T-helper 2 cell (primary cell): ENCODE measurements around the gene FYN.

ENCODE experiments used
- DNase-seq, 5 experiments: peaks; one replicate each; pipeline versions ENCODE4 v3.0.0 to v3.0.0-alpha.2; 2012 to 2022

Gene FYN

DNA sequence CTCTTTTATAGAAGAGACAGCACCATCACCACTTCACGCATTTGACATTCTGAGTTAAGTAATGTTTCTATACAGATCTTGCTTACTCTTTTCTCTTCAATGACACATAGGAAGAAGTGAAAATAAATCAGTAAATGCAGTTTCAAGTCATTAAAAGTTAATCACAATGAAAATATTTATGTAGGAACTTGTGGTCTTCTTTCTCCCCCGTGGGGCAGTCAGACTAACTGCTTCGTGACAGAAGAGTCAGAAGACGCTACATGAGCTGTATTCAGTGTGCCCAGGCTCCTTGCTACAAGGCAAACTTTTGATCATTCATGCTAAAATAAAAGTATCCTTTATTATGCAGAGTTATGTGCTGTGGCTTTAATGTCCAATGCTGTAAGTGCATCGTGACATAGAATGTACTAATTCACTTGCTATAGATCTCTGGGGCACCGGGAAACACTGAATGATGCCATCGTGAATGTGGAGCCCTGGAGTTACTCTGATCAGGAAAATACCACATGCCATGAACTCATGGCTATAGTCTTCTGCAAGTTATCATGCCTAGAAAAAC lies 149.8 kb downstream of the FYN start:
- DNase-seq, result no peak

DNA sequence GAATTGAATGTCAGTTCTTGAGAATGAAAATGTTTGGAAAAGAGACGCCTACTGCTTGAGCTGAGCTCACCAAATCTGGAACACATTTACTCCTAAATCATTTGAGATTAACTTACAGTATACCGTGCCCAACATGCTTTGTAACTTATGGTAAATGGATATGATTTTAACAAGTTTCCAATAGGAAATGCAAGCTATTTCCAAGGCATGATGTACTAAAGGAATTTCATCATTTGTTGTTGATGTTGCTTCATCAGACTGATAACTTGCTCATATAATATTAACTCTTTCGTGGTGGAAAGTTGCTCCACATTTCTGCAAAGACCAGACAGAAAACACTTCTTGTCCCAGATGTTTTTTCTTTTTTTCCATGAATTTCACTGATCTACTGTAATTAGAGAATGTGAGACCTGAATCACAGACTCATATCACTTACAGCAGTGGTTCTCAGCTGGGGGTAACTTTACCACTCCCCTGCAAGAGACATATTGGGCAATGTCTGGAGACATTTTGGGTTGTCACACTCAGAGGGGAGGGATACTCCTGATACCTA lies 151.0 kb downstream of the FYN start:
- DNase-seq, result no peak

DNA sequence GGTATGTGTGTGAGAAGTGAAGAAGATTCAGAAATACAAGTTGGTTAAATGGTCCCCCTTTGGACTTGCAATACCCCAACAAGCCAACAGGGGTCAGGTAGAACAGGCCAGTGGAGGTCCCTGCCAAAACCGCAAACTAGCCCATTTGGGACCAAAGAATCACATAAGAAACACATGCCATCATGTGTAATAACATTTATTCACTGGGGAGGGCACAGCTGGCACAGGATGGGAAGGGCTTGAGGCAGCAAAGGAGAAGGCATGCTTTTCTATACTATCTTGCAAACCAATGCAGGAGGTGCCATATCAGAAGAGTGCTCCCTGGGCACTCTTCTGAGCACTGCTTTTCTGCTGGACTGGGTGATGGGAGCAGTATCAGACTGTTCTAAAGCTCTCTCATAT lies 151.5 kb downstream of the FYN start:
- DNase-seq, result peak in 4 of 5 experiments; percentile 21 to 56 (median 34)

DNA sequence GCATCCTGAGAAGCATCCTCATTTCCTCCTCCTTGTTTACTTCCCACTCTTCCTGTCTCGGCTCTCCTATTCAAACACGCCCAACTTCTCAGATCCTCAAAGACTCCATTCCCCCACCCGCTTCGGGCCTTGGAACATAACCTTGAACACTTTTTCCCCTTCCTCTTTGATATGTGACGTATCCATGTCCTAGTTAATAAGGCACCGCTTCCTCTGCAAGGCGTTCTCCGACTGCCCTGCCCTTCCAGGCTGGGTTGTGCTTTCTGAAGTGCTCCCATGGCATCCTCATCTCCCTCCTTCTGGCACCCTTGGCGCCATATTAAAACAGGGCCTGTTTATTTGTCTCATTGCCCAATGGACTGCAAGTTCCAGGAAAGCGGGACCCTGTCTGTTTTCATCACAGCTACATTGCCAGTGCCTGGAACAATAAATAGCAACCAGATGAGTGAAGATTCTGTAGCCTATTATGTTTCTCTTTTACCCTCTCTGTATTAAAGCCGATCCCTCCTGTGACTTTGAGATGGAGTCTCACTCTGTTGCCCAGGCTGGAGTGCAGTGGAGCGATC lies 152.2 kb downstream of the FYN start:
- DNase-seq, result no peak

DNA sequence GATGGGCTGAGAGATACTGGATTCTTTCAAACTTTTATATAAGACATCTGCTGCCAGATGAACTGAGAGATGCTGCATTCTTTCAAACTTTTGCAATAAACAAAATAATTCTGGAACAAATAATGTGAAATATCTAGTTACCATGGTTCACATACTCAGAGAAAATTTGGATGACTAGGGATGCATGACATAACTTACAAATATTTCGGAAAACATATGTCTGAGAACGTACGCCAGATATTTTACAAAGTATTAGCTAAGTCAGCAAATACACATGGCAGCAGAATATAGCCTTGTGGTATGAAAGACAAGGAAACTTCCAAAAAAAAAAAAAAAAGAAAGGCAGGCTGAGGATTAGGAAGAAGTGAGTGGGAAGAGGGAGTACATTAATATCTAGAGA lies 154.3 kb downstream of the FYN start:
- no peak for DNase-seq

DNA sequence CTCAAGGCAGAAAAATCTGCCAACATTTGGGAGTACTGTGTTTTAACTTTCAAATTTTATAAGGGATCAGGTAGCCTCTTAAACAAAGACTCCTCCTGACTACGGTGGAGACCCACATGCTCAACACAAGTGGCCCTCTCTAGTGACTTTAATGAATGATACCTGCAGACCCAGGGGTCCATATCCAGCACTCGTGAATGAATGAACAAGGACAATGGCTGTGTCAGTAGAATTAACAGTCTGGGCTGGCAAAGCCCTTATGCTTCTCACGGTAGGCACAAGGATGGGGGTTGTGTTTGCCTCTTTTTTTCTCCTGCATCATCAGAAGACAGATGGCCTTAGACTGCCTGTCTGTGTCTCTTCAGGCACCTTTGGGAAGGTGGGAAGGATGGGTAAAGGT lies 154.9 kb downstream of the FYN start:
- DNase-seq, result no peak

DNA sequence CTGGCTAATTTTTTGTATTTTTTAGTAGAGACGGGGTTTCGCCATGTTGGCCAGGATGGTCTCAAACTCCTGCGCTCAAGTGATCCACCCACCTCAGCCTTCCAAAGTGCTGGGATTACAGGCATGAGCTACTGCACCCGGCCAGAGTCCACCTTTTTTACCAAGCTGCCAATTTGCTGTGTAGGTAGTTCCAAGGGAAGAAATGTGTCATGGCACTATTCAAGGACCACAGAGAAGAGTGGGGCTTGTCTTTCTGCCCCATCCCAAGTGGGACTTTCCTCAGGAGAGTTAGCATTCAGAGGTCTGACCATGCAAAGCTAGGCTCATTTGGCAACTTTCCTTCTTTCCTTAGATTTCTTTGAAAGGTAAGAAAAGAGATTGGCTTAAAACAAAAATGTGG lies 155.6 kb downstream of the FYN start:
- no peak for DNase-seq

DNA sequence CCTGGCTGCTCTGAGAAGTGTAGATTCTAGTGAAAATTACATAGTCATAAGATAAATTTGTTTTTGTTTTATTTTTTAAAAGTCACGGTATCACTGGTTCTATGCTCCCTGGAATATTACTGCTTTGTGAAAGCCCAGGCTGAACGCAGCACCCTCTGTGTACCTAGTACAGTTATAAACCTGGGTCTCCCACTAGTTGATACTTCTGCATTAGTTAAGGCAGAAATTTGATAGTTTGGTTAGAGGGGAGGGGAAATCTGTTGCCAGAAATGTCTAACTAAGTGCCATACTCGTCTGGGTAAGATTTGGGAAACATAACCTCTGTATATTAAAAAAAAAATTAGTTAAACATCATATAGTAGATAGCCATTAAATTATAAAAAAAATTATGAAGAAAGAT lies 156.9 kb downstream of the FYN start:
- no peak for DNase-seq

DNA sequence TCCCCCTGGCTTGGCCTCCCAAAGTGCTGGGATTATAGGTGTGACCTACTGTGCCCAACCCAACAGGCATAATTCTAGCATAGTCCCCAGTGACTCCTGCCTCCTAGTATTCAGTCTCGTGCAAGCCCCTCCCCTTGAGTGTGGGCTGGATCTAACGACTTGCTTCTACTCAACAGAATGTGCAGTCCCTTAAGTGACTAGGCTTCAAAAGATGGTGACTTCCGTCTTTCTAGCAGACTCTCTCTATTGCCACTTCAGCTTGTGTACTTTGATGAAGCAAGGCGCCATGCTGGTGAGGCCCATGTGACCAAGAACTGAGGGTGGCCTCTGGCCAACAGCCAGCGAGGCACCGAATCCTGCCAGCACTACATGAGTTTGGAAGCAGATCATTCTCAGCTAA lies 157.9 kb downstream of the FYN start:
- peak in 4 of 5 experiments; percentile 6 to 79 (median 32) for DNase-seq

DNA sequence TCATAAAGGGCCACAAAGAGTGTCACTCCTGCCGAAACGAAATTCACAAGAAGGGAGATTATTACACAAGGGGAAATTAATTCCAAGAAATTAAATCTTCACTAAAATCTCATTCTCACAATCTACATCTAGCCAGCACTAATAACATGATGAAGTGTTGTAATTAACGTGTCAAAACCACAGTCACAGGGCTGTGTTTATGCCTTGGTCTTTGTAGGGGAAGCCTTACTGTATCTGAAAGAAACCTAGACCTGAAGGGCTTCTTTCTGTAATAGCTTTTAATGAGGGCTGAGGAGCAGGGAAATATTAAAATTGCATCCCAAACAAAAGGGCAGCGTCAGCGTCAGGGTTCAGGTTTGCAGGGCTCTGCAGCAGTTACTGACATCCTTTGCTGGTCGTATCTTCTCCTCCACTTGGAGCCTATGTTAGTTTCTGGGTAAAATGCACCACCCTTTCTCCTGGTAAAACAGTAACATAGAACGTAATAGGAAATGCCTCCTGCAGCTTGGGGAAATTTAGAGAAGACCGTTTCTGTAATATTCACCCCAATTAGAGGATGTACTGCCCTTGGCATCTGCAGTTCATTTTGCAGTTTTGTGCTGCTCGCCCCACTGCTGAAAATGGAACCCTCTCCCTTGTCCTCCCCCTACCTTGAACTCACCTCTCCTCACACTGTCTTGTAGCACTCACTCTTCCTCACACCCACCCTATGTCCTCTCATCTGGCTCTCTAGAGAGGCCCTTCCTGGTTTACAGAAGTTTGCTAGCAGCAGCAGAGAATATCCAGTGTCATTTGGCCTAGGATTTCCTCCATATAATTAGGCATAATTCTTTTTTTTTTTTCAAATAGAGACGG lies 158.6 kb downstream of the FYN start:
- peak in 1 of 5 experiments; percentile 67 for DNase-seq

DNA sequence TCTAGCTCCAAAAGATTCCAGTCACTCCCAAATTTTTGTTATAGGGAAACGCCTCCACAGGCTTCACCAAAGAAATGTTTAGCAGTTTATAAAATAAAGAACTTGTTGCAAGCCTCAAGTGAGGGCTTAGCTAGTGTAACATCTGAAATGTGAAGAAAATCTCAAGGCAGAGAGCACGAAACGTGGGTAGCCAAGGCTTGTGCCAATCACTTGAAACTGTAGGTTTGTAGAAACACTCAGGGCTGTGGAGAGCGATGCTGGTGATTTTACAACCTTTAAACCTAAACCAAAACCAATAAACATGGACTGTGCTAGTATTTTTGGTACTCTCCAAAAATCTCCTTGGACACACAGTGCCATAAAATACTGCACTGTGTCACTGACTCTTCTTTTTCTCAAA lies 159.4 kb downstream of the FYN start:
- no peak for DNase-seq

DNA sequence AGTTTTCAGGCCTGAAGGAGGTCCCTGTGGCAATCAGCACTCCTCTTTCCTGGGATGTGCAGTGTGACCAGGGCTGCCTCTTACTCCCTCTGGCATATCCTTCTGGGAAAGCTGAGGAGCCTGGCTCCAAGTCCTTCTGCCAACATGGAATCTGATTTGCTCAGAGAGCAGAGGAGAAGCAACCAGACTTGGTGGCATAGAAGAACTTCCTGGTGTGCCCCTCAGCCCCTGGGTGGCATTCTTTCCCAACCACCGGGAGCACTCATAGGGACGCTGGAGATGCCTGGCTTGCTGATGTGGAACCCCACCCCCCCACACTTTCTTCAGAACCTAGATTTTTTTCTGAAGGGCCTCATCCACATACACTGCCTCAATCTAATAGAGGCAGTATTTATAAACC lies 160.0 kb downstream of the FYN start:
- DNase-seq, result no peak

DNA sequence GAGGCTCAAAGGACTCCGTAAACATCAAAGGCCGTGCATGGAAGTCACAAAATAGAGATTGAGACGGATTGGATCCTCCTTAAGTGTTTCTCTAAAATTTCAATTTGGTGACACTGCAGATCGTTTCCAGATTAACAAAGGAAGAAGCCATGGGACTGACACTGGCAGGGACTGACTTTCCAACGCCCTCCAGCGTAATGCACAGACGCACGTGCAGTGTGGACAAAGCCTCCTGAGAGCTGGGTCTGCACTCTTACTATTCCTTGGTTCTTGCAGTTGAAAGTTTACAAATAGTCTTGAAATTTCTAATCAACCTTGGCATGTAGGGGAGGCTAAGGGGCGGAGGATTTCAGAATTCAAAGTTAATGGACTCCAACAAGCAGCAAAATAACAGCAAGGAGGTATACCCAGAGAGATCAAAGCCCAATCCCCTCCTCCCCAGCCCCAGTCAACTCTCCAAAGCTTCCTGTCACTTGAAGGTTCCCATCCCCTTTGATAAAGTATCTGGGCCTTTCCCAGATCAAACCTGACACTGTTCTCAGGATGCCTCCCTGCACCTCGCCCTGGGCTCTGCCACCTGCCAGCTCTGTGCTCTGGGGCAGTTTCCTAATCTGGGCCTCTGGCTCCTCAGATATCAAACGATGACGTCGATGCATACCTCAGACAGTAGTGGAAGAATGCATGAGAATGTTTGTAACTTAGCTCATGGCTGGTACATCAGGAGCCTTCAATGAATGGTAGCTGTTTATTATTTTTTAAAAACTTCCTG lies 161.1 kb downstream of the FYN start:
- DNase-seq, result peak in 2 of 5 experiments; percentile 11 to 20

DNA sequence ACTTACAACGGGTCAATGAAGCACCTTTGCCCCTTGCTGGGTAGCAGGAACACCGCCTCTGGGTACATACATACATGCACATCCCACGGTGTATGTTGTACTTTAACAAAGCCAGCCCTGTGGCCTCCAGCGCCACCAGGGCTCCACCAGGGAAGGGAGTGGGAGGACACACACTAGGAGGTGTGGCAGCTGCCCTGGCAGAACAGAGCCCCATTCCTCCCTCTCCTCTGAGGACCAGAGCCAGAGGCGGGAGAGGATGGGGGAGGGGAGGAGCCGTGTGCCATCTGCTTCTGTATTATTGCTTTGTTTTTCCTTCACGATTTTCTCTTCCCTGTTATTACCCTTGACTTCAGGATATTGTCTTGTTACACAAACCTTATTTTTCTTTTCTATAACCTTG lies 161.8 kb downstream of the FYN start:
- DNase-seq, result no peak

DNA sequence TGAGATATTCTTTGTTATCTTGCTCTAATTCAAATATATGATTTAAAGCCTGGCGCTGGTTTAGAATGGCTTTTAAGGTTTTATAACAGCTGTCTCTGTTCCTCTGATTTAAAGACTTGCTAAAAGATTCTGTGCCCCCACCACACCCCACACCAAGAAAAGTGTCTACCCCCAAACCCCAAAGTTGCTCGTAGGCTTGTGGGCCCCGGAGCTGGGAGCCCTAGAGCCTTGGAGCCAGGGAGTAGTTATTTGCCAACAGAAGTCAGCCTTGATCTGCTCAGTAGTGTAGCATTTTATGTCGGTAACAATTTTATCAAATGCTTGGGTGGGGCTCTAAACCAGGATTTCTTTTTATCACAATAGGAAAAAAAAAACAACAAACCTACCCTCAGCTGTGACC lies 162.3 kb downstream of the FYN start:
- DNase-seq, result no peak

DNA sequence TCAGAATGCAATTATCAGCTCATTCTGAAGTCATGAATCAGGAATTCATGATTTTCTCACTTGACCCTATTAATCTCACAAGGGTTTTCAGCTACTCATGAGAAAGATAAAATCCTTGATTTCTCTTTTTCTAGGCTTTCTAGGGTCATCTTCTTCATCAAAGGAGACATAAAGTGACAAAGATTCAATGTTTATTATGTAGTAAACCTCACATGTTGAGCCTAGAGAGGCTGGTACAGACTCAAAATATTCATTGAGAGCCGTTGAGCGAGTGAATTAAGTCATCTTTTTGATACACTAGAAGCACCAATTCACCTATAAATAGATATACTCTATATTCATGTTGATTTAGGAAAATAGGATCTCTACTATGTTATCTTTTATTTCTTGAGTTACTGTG lies 162.8 kb downstream of the FYN start:
- no peak for DNase-seq

DNA sequence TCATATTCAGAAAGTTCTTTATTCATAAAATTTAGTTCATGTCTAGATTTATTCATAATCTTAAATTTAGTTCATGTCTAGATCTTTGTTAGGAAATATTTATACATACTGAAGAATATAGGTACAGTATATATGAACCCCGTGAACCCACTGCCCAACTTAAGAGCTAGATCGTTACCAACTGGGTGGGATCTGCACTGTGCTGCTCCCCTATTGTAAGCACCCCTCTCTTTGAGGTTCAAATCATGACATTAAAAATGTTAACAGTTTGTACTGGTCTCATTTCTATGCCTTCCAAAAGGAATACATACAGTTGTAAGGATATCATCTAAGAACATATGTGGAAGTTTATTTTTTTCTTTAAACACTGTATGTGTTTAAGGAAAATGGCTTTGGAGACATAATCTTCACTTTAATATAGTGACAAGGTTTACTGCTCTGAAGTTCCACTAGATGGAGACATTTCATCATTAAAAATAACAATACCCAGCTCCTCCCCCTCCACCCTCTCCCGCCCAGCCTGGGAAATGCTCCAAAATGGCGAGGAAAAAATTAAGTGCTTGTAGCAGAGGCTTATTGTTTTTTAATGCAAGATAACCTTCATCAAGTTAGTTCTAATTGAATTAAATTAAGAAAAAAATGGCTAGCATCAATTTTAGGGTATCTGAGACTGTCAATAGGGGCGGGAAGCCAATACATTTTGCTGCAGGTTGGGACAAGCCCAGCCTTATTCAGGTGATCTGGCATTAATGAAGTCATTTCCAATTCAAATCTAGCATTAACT lies 163.4 kb downstream of the FYN start:
- peak in 4 of 5 experiments; percentile 28 to 73 (median 60) for DNase-seq

DNA sequence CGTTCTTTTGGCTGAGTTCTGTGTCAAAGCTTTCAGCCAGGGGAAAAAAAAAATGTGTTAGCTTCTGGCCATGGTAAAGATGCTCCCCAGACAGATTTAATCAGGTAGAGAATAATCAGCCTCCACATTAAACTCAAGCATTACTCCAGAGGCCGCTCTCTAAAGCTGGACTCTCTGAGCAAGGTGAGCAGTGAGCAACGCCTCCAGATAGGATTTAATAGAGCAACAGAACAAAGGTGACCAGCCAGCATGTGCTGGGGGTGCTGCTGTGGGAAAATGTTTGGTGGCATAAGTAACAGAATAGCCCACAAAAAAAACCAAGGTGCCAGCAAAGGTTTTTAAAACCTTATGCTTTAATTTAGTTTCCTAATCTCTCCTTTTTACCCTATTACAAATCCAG lies 164.1 kb downstream of the FYN start:
- DNase-seq, result no peak

DNA sequence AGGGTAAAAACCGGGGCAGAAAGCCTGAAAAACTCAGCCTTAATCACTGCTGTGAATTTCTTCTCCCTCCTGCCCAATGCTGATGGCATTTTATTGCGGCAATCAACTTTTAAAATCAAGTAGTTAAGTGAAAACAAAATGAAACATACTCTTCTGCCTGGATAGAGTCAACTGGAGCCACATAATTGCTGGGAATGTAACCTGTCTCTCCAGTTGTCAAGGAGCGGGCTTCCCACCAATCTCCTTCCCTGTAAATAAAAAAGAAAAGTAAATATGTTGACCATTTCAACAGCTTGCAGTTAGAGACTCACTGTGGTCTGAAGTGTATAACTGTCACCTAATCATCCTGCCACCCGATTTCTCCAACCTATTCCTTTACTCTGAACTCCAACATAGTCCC lies 165.5 kb downstream of the FYN start:
- DNase-seq, result no peak

DNA sequence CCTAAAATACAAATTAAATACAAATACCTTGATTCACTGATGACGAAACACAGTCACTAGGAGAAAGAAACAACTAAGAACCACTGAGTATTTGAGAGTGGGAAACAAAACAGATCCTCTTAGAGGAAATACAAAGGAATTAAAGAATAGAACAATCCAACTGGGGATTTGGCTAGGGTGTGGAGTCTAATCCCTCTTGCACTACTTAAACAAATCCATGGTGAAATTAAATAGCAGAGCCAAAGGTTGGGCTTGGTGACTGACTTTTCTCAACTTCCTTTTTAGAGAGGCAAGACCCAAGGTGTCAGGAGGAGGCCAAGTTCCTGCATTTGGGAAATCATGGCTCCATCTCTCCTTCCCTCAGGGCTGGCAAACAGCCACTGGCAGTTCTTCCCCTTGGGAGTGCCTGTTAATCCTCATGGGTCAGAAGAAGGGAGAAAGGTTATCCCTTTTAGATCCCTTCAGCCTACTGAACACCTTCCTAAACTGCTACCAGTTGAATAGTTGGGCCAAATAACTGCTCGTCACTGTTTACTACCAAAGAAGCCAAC lies 166.3 kb downstream of the FYN start:
- DNase-seq, result no peak

DNA sequence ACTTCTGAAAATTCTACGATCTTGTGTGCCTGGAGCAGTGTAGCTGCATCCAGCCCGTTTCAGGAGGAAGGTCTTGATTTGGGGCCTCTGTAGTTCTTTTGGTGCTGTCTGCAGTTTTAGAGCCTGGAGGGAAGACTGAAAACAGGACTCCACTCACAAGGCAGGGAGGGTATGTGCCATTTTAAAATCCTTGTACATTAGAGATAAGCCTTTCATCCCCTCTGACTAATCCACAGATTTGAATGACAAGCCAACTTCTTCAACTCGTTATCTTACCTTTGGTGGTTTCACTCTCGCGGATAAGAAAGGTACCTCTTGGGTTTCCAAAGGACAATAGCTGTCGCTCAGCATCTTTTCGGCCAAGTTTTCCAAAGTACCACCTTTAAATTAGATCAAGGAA lies 169.5 kb downstream of the FYN start:
- DNase-seq, result no peak

DNA sequence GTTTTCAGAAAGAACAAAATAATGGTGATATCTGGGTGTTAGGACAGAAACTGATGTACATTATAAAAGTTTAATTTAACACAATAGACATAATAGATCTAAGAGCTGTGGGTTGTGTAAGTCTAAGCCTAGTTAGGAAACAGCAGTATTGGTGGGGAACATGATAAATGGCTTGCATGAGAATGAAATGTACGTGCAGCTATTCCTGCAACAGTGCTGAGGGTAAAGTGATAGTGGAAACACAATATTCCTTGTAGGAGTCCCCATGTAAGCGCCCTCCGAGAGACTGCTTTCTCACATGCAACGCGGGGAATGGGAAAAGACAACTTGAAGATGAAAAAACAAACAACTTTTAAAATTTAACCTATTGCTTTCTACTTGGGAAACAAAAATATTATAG lies 171.0 kb downstream of the FYN start:
- no peak for DNase-seq
